HG03457 (cell line): ENCODE data around the gene BTBD17.

Experiments
- ATAC-seq: cut with Tn5 transposase; IDR thresholded peaks from one replicate; pipeline ENCODE4 v1.9.1; 2021; ENCODE audit warnings: moderate number of reproducible peaks; ENCODE audit not compliant: unreplicated experiment

BTBD17 gene

GRCh38 chr17:74359916-74360315, 1.8 kb downstream of the BTBD17 start:
- ATAC-seq, result no peak

GRCh38 chr17:74358697-74359096, 3.0 kb downstream of the BTBD17 start:
- ATAC-seq, result no peak

- no peak for ATAC-seq
Observed at GRCh38 chr17:74357466-74357809, 4.2 kb downstream of the BTBD17 start.

GRCh38 chr17:74356646-74357465, 4.8 kb downstream of the BTBD17 start:
- ATAC-seq, result no peak

GRCh38 chr17:74355065-74355464, 6.6 kb downstream of the BTBD17 start:
- no peak for ATAC-seq

GRCh38 chr17:74354561-74354960, 7.1 kb downstream of the BTBD17 start:
- ATAC-seq, result no peak

GRCh38 chr17:74354123-74354522, 7.5 kb downstream of the BTBD17 start:
- ATAC-seq, result no peak

- no peak for ATAC-seq
Observed at GRCh38 chr17:74353446-74354060, 8.1 kb downstream of the BTBD17 start.

- no peak for ATAC-seq
Observed at GRCh38 chr17:74351552-74352210, 10.0 kb downstream of the BTBD17 start.

- no peak for ATAC-seq
Observed at GRCh38 chr17:74350486-74350885, 11.2 kb downstream of the BTBD17 start.

GRCh38 chr17:74349120-74349519, 12.5 kb downstream of the BTBD17 start:
- ATAC-seq, result no peak

GRCh38 chr17:74347646-74348045, 14.0 kb downstream of the BTBD17 start:
- ATAC-seq, result no peak

GRCh38 chr17:74345433-74346241, 16.0 kb downstream of the BTBD17 start:
- no peak for ATAC-seq

GRCh38 chr17:74344658-74345057, 17.0 kb downstream of the BTBD17 start:
- no peak for ATAC-seq

- no peak for ATAC-seq
Observed at GRCh38 chr17:74343526-74344284, 18.0 kb downstream of the BTBD17 start.

GRCh38 chr17:74343121-74343520, 18.5 kb downstream of the BTBD17 start:
- ATAC-seq, result no peak

- ATAC-seq, result no peak
Observed at GRCh38 chr17:74342224-74342623, 19.4 kb downstream of the BTBD17 start.

- no peak for ATAC-seq
Observed at GRCh38 chr17:74340470-74341023, 21.1 kb downstream of the BTBD17 start.

- no peak for ATAC-seq
Observed at GRCh38 chr17:74339537-74340195, 22.0 kb downstream of the BTBD17 start.
